ENCODE results near the gene WDR62.

Gene WDR62

DNA sequence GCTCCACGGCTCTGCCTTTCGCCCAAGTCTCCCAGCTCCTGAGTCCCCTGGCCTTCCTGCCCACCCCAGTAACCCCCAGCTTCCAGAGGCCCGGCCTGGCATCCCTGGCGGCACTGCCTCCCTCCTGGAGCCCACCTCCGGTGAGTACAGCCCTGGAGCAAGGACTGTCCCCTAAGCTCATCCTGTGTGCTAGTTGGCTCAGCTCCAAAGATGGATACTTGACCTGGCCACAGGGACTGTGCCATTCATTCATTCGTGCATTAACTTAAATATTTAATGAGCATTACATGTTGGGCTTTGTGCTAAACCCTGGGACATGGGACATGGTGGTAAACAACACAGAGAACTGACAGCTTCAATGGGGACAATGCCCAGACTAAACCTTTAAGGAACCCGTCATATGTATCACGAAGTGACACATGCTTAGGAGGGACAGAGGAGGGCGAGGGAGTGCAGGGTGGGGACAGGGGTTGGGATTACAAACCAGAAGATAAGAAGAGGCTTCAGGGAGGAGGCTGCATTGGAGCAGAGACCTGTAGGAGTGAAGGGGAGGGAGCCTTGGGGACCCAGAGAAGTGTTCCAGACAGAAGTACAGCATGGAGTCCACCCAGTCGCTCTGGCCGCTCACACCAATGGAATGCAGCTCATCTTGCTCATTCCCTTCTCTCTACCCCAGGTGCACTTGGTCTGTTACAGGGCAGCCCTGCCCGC lies 49.3 kb downstream of the WDR62 start:
- TF ChIP-seq, protein P1, sequence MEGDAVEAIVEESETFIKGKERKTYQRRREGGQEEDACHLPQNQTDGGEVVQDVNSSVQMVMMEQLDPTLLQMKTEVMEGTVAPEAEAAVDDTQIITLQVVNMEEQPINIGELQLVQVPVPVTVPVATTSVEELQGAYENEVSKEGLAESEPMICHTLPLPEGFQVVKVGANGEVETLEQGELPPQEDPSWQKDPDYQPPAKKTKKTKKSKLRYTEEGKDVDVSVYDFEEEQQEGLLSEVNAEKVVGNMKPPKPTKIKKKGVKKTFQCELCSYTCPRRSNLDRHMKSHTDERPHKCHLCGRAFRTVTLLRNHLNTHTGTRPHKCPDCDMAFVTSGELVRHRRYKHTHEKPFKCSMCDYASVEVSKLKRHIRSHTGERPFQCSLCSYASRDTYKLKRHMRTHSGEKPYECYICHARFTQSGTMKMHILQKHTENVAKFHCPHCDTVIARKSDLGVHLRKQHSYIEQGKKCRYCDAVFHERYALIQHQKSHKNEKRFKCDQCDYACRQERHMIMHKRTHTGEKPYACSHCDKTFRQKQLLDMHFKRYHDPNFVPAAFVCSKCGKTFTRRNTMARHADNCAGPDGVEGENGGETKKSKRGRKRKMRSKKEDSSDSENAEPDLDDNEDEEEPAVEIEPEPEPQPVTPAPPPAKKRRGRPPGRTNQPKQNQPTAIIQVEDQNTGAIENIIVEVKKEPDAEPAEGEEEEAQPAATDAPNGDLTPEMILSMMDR (IDR thresholded peaks at IDR 0.05; ENCODE audit: low read depth, low read length): no peak
- no peak overlapping the region for H3K4me3 ChIP-seq (ENCODE audit: low read depth, low read length)

DNA sequence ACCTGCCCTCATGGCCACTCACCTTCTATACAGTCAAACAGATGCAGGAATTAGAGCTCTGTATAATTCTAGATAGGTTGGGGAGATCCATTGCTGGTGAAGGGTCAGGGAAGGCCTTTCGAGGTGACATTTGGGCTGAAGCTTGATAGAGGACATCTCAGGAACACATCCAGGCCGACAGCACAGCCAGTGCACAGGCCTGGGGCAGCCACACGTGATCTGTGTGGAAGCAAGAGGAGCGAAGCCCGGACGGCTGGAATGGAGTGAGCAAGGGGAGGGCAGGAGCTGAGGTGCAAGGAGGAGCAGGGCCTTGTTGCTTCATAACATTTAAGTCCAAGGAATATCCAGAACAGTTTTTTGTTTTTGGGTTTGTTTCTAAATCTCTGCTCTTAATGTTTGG lies 51.7 kb downstream of the WDR62 start:
- H3K4me3 ChIP-seq (ENCODE audit: low read depth, low read length): no peak overlapping the region
- TF ChIP-seq, protein P1 (IDR thresholded peaks at IDR 0.05; ENCODE audit: low read depth, low read length): no peak

DNA sequence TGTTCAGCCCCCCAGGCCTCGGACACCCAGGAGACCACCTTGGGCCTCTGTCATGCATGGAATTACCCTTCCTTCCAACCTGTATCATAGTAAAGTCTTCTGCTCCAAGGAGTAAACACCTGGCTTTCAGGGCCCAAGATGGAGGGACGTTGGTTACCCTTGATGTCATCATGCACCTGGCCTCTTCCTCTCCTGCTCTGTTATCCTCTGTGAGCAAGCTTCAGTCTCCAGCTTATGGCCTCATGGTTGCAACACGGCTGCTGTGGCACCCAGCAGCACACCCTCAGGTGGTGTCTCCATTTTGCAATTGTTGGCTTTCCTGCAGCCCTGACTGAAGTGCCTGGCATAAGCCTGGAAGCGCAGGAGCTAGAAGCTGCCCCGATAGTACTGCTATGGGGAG lies 52.3 kb downstream of the WDR62 start:
- TF ChIP-seq, protein P1 (IDR thresholded peaks at IDR 0.05; ENCODE audit: low read depth, low read length): no peak

DNA sequence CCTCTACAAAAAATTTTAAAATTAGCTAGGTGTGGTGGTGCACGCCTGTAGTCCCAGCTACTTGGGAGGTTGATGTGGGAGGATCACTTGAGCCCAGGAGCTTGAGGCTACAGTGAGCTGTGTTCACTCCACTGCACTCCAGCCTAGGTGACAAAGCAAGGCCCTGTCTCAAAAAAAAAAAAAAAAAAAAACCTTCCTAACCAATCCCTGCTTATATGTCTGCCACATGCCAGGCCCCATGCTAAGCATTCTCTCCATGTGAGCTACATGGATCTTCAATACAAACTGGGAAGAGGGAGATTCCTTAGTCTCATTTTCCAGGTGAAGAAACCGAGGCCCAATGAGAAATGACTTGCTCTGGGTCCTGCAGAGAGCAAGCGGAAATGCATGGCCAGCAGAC lies 54.0 kb downstream of the WDR62 start:
- H3K4me3 ChIP-seq (ENCODE audit: low read depth, low read length): no peak overlapping the region
- TF ChIP-seq, protein P1 (IDR thresholded peaks at IDR 0.05; ENCODE audit: low read depth, low read length): no peak

More for the DNA sequence above, 52.3 kb downstream of the WDR62 start:
- H3K4me3 ChIP-seq (ENCODE audit: low read depth, low read length): no peak overlapping the region

DNA sequence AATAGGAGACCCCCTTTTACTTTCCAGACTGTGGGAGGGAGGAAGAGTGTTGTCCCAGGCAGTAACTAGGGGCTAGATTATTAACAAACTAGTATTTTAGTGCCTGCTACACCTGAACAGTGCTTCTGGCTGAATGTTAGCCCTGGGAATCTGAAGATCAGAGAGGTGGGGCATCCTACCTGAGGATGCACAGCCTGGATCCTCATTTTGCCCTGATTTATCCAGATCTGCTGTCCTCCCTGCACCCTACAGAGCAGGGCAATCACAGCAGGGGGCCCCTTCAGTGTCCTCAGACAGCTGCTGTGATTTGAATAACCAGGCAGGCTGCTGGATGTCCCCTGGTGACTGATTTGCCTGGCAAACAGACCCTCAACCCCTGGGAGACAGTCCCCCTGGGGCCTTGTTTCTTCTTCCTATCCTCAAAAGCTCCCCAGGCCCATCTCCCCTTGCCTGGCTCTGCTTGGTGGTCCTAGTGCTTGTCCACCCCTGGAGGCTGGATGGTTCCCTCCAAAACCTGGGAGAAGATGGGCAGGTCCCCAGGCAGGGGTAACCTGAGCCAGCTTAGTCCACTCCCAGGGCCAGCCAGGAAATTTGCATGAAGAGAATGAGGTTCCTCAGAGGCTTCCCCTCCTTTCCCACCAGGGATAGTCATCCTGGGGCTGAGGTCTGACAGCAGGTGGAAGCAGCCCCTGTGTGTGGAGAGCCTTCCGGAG lies 55.9 kb downstream of the WDR62 start, which contains the start of gene OVOL3:
TSS of gene OVOL3 (plus strand) at position 657 of the 713 bp plus-strand sequence. CDS start 60 bp downstream, outside the sequence.
- TF ChIP-seq, protein P1 (IDR thresholded peaks at IDR 0.05; ENCODE audit: low read depth, low read length): no peak
- H3K4me3 ChIP-seq (ENCODE audit: low read depth, low read length): no peak within 1 kb of the TSS

DNA sequence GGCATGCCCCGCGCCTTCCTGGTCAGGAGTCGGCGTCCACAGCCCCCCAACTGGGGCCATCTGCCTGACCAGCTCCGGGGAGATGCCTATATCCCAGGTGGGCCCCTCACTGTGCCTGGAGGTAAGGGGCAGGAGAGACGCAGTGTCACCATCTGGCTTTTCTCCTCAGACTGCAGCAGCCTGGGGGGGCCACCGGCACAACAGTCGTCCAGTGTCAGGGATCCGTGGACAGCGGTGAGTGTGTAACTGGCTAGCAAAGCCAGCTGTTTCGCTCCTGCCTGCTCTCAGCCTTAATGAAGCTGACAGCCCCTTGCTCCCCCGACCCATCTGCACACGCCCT lies 56.5 kb downstream of the WDR62 start:
- no peak overlapping the region for H3K4me3 ChIP-seq (ENCODE audit: low read depth, low read length)
- TF ChIP-seq, protein P1 (IDR thresholded peaks at IDR 0.05; ENCODE audit: low read depth, low read length): no peak

DNA sequence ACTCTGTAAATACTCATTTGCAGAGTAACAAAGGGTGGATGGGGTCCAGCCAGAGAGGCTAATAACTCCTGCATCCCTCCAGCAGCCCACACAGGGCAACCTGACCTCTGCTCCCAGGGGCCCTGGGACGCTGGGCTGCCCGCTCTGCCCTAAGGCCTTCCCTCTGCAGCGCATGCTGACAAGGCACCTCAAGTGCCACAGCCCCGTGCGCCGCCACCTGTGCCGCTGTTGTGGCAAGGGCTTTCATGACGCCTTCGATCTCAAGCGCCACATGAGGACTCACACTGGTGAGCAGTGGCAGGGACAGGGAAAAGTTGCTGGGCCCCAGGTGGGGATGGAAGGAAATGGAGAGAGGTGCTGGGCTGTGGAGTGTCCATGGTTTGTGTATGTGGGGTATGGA lies 58.0 kb downstream of the WDR62 start:
- no peak overlapping the region for H3K4me3 ChIP-seq (ENCODE audit: low read depth, low read length)
- TF ChIP-seq, protein P1 (IDR thresholded peaks at IDR 0.05; ENCODE audit: low read depth, low read length): no peak

Measured in WI38 (cell line).